ENCODE data around the gene AKR1C3.

- TF ChIP-seq POLR2A (IDR thresholded peaks at IDR 0.05; ENCODE audit: low read depth, low read length) (no peak), POLR2AphosphoS5 (IDR thresholded peaks at IDR 0.05; ENCODE audit: low read depth, low read length) (no peak)
These were observed 42.4 kb downstream of the AKR1C3 start for GRCh38 chr10:5136468-5137087.

Data from GM12891 (cell line).